ENCODE data around the gene SUPT5H. TPM values are rescaled to one million over a fixed set of nuclear protein-coding genes. Genes with fewer than 3 reads are reported as not detected.
A peak's percentile ranks its signal among the peaks of the same experiment; 100 is the strongest.

The SUPT5H gene
- total RNA-seq = 184 and 200 TPM in 2 replicates

GRCh38 chr19:39445196-39446111 lies at the start of gene SUPT5H:
Gene SUPT5H (plus strand): TSS chr19:39445582. CDS start chr19:39445891, 309 bp downstream.
- intact Hi-C loops (cut with micrococcal nuclease) = loop anchor here (1.0 to 10.0 kb wide), 9 partner anchors 9 to 1305 kb away; partner anchors contain the start of genes ACTMAP, DLL3, DYRK1B and KCNK6
- Mint-ChIP-seq H3K4me3 (peak within 1 kb of the TSS; percentile 96), H3K9me3 (no peaks in the 10 kb centered on the region), H3K27ac (peak within 1 kb of the TSS; percentile 93), H3K4me1 (peaks cover 62% of the 10 kb centered on the region), H3K27me3 (no peaks in the 10 kb centered on the region), H3K36me3 (ENCODE audit: low read depth) (peaks cover 38% of the 10 kb centered on the region)
- TF ChIP-seq CTCF (IDR thresholded peaks at IDR 0.05) = no peak
- DNase-seq (peak; percentile 84), ATAC-seq (ENCODE audit: low read depth) (peak; percentile 94)
- POLR2A ChIA-PET = interaction anchor here (0.5 to 7.4 kb wide), 27 partner anchors 8 to 1818 kb away, joined by 3 to 185 read pairs (median 5); partner anchors contain the start of genes EID2B, MED29, PAF1 and PLEKHG2
- CTCF ChIA-PET = interaction anchor here (0.7 to 1.0 kb wide), 2 partner anchors 29 to 89 kb away, joined by 3 read pairs; no protein-coding TSS in a partner anchor

- peak; percentile 84 for TF ChIP-seq CTCF (IDR thresholded peaks at IDR 0.05)
- intact Hi-C loops (cut with micrococcal nuclease) = loop anchor here (1.0 to 2.0 kb wide), 4 partner anchors 15 to 135 kb away; partner anchors contain the start of genes EID2B and PLEKHG2
- ATAC-seq (ENCODE audit: low read depth) = peak; percentile 59
- ChIA-PET CTCF (interaction anchor here (0.9 to 8.3 kb wide), 8 partner anchors 10 to 276 kb away, joined by 3 to 168 read pairs (median 6); partner anchors contain the start of genes EID2B, PLEKHG2, RPS16 and SAMD4B), POLR2A (interaction anchor here (0.5 to 8.1 kb wide), 23 partner anchors 10 to 272 kb away, joined by 3 to 213 read pairs (median 4); partner anchors contain the start of genes DLL3, EID2, EID2B and GMFG)
- H3K27ac Mint-ChIP-seq = peak overlapping the region; percentile 91
- H3K36me3 Mint-ChIP-seq (ENCODE audit: low read depth) = peaks cover 41% of the 10 kb centered on the region
- DNase-seq = peak; percentile 91
- H3K4me1 Mint-ChIP-seq = peaks cover 62% of the 10 kb centered on the region
- peak overlapping the region; percentile 67 for H3K4me3 Mint-ChIP-seq
- no peaks in the 10 kb centered on the region for H3K9me3 Mint-ChIP-seq
- H3K27me3 Mint-ChIP-seq = no peaks in the 10 kb centered on the region
These were observed 47.8 kb upstream of the SUPT5H start for GRCh38 chr19:39397360-39398296.

- Mint-ChIP-seq H3K4me1 (peaks cover 64% of the 10 kb centered on the region), H3K4me3 (peak overlapping the region; percentile 67), H3K27me3 (no peaks in the 10 kb centered on the region), H3K9me3 (no peaks in the 10 kb centered on the region), H3K36me3 (ENCODE audit: low read depth) (peaks cover 38% of the 10 kb centered on the region), H3K27ac (peak overlapping the region; percentile 91)
- DNase-seq = peak; percentile 60
- ChIA-PET POLR2A (interaction anchor here (0.5 to 8.1 kb wide), 20 partner anchors 9 to 141 kb away, joined by 3 to 213 read pairs (median 4); partner anchors contain the start of genes EID2, EID2B, GMFG and PLEKHG2), CTCF (interaction anchor here (0.9 to 8.3 kb wide), 8 partner anchors 10 to 276 kb away, joined by 3 to 168 read pairs (median 6); partner anchors contain the start of genes EID2B, PLEKHG2, RPS16 and SAMD4B)
- intact Hi-C loops (cut with micrococcal nuclease) = no loop called here
- TF ChIP-seq CTCF (IDR thresholded peaks at IDR 0.05) = no peak
- ATAC-seq (ENCODE audit: low read depth) = peak; percentile 12
These were observed 47.0 kb upstream of the SUPT5H start for GRCh38 chr19:39398297-39398864.

GRCh38 chr19:39399668-39400050 lies 45.7 kb upstream of the SUPT5H start:
- Mint-ChIP-seq H3K27ac (peak overlapping the region; percentile 91), H3K27me3 (no peaks in the 10 kb centered on the region), H3K9me3 (no peaks in the 10 kb centered on the region), H3K4me1 (peaks cover 69% of the 10 kb centered on the region), H3K36me3 (ENCODE audit: low read depth) (peaks cover 28% of the 10 kb centered on the region), H3K4me3 (peak overlapping the region; percentile 36)
- ATAC-seq (ENCODE audit: low read depth) (no peak), DNase-seq (no peak)
- POLR2A ChIA-PET = interaction anchor here (0.6 to 8.1 kb wide), 8 partner anchors 8 to 287 kb away, joined by 3 to 213 read pairs (median 24); partner anchors contain the start of genes GMFG, MED29, PAF1 and PLEKHG2
- no peak for TF ChIP-seq CTCF (IDR thresholded peaks at IDR 0.05)
- intact Hi-C loops (cut with micrococcal nuclease) = no loop called here
- CTCF ChIA-PET = interaction anchor here (2.3 to 8.3 kb wide), 2 partner anchors 8 to 12 kb away, joined by 39 to 168 read pairs; partner anchors contain the start of genes PLEKHG2 and ZFP36
